DMS 273 (cell line): ENCODE data around the gene ADM5.

ENCODE experiments used
- DNase-seq: peaks from one replicate; lab custom pipeline; 2025; ENCODE audit not compliant: unreplicated experiment; lab: John Stamatoyannopoulos, UW

ADM5 gene

GRCh38 chr19:49679771-49680413 is 9.5 kb upstream of the ADM5 start:
- peak; percentile 58 for DNase-seq

GRCh38 chr19:49680421-49681351 is 8.7 kb upstream of the ADM5 start:
- peak; percentile 96 for DNase-seq

GRCh38 chr19:49681830-49682229 is 7.6 kb upstream of the ADM5 start:
- no peak for DNase-seq

- no peak for DNase-seq
Measured at GRCh38 chr19:49682274-49682673, 7.1 kb upstream of the ADM5 start.

GRCh38 chr19:49683814-49684250 is 5.6 kb upstream of the ADM5 start:
- DNase-seq: no peak

- peak; percentile 58 for DNase-seq
Measured at GRCh38 chr19:49684251-49684982, 5.0 kb upstream of the ADM5 start.

GRCh38 chr19:49684983-49685553 is 4.3 kb upstream of the ADM5 start:
- DNase-seq: no peak

GRCh38 chr19:49685845-49686332 is 3.5 kb upstream of the ADM5 start:
- no peak for DNase-seq

- DNase-seq: no peak
Measured at GRCh38 chr19:49686503-49687088, 2.8 kb upstream of the ADM5 start.

GRCh38 chr19:49687150-49687549 is 2.2 kb upstream of the ADM5 start:
- DNase-seq: no peak

GRCh38 chr19:49687566-49688316 is 1.7 kb upstream of the ADM5 start:
- peak; percentile 58 for DNase-seq

- peak; percentile 46 for DNase-seq
Measured at GRCh38 chr19:49688531-49689132, 762 bp upstream of the ADM5 start.

GRCh38 chr19:49690079-49690655 is 773 bp downstream of the ADM5 start:
- DNase-seq: peak; percentile 74

GRCh38 chr19:49690656-49691242 is 1.4 kb downstream of the ADM5 start, which contains the start of gene CPT1C:
Gene CPT1C, plus strand, starts transcription at chr19:49691116. Its CDS starts 1,137 bp downstream, at chr19:49692253.
- peak; percentile 93 for DNase-seq

GRCh38 chr19:49691243-49692146 is 2.1 kb downstream of the ADM5 start:
- peak; percentile 84 for DNase-seq

- no peak for DNase-seq
Measured at GRCh38 chr19:49692147-49692506, 2.7 kb downstream of the ADM5 start.

- no peak for DNase-seq
Measured at GRCh38 chr19:49696115-49696514, 6.7 kb downstream of the ADM5 start.

GRCh38 chr19:49696865-49697264 is 7.5 kb downstream of the ADM5 start:
- DNase-seq: no peak
